GM19035 (cell line): ENCODE data around the gene MKRN2OS.

Experiments used
- ATAC-seq: cut with Tn5 transposase; IDR thresholded peaks from one replicate; pipeline ENCODE4 v1.9.1; 2021; ENCODE audit not compliant: unreplicated experiment

The MKRN2OS gene

GRCh38 chr3:12515631-12516030 is 29.7 kb downstream of the MKRN2OS start:
- no peak for ATAC-seq

GRCh38 chr3:12513694-12514446 is 31.4 kb downstream of the MKRN2OS start:
- no peak for ATAC-seq

GRCh38 chr3:12512534-12513118 is 32.7 kb downstream of the MKRN2OS start:
- ATAC-seq = no peak

GRCh38 chr3:12509466-12509865 is 35.8 kb downstream of the MKRN2OS start:
- no peak for ATAC-seq

- no peak for ATAC-seq
These were observed 37.0 kb downstream of the MKRN2OS start for GRCh38 chr3:12508291-12508700.

- no peak for ATAC-seq
These were observed 37.6 kb downstream of the MKRN2OS start for GRCh38 chr3:12507591-12508281.

GRCh38 chr3:12506201-12506709 is 39.0 kb downstream of the MKRN2OS start:
- no peak for ATAC-seq

- ATAC-seq = no peak
These were observed 42.0 kb downstream of the MKRN2OS start for GRCh38 chr3:12503126-12503957.

GRCh38 chr3:12501360-12502020 is 43.8 kb downstream of the MKRN2OS start:
- ATAC-seq = no peak

- no peak for ATAC-seq
These were observed 45.8 kb downstream of the MKRN2OS start for GRCh38 chr3:12499474-12499873.

GRCh38 chr3:12496453-12496761 is 48.9 kb downstream of the MKRN2OS start:
- ATAC-seq = no peak

- no peak for ATAC-seq
These were observed 49.4 kb downstream of the MKRN2OS start for GRCh38 chr3:12495749-12496452.

GRCh38 chr3:12490547-12490946 is 54.8 kb downstream of the MKRN2OS start:
- ATAC-seq = no peak

- no peak for ATAC-seq
These were observed 55.5 kb downstream of the MKRN2OS start for GRCh38 chr3:12489832-12490231.
